HL-60 (cell line): Measurements from ENCODE around the gene STAM.

ENCODE experiments used
- CTCF ChIP-seq: IDR thresholded peaks from one replicate; pipeline ENCODE4 v1.5.1; 2011; ENCODE audit warnings: low read length, control low read depth, inconsistent platforms; ENCODE audit not compliant: insufficient read depth
- POLR2AphosphoS5 ChIP-seq: IDR thresholded peaks from 2 replicates; pipeline ENCODE4 v1.6.1; 2012; ENCODE audit warnings: low read depth

GRCh38 chr10:17765602-17766001, 121.7 kb downstream of the STAM start:
- no peak for TF ChIP-seq CTCF
- TF ChIP-seq POLR2AphosphoS5: no peak
